ENCODE data around the gene LRWD1. TPM values are rescaled to one million over a fixed set of nuclear protein-coding genes. Genes with fewer than 3 reads are reported as not detected.

Gene LRWD1
- total and polyA plus RNA-seq, 9 of the 15 experiments (the other 6 are each of a cell fraction or from before 2014, with no cell fraction given), result 0.61 to 66.0 (median 33.2) TPM

- TF ChIP-seq MYC (IDR thresholded peaks at IDR 0.05; ENCODE audit: low read depth, low read length) (peak; percentile 97), MYC (CRISPR knock-in tag; IDR thresholded peaks at IDR 0.05; ENCODE audit: borderline replicate concordance, low read depth) (no peak), ZBTB34 (CRISPR knock-in tag; IDR thresholded peaks at IDR 0.05) (no peak), ZBTB8A (IDR thresholded peaks at IDR 0.05; ENCODE audit: partially characterized antibody) (no peak), ATF6 (CRISPR knock-in tag; IDR thresholded peaks at IDR 0.05) (peak; percentile 92), ZBTB1 (CRISPR knock-in tag; IDR thresholded peaks at IDR 0.05; ENCODE audit: borderline replicate concordance, low read depth) (peak; percentile 9; the same call in 1 of the 2 replicates), PREB (CRISPR knock-in tag; IDR thresholded peaks at IDR 0.05) (peak; percentile 95; the same call in 1 of the 2 replicates), LCOR (CRISPR knock-in tag; IDR thresholded peaks at IDR 0.05) (peak; percentile 62), U2AF1 (optimal IDR thresholded peaks at IDR 0.05; ENCODE audit: low read depth, low read length) (peak; percentile 76), ASH1L (IDR thresholded peaks at IDR 0.05; ENCODE audit: borderline replicate concordance, low read depth, partially characterized antibody) (no peak), NCOA6 (IDR thresholded peaks at IDR 0.05) (0 out of 2 replicates have a peak, but pooled peaks have one; percentile 56), RBM15 (IDR thresholded peaks at IDR 0.05; ENCODE audit: insufficient read depth, low read length) (no peak), ZNF23 (CRISPR knock-in tag; IDR thresholded peaks at IDR 0.05) (no peak), HCFC1 (IDR thresholded peaks at IDR 0.05; ENCODE audit: low read depth, low read length) (peak; percentile 99), KAT7 (CRISPR knock-in tag; IDR thresholded peaks at IDR 0.05; ENCODE audit: borderline replicate concordance) (peak; percentile 67; the same call in 1 of the 2 replicates), GTF2F1 (IDR thresholded peaks at IDR 0.05; ENCODE audit: low read depth, low read length) (0 out of 2 replicates have a peak, but pooled peaks have one; percentile 23), TAF7 (tag; IDR thresholded peaks at IDR 0.05) (peak; percentile 59; the same call in 1 of the 2 replicates), SMARCA4 (IDR thresholded peaks at IDR 0.05) (no peak), PHF20 (IDR thresholded peaks at IDR 0.05; ENCODE audit: partially characterized antibody) (peak; percentile 79), NEUROD1 (IDR thresholded peaks at IDR 0.05; ENCODE audit: borderline replicate concordance, low read depth, low read length, partially characterized antibody) (peak; percentile 66), MEF2A (IDR thresholded peaks at IDR 0.05; ENCODE audit: control insufficient read depth, low read depth, low read length) (no peak), CBFA2T2 (conservative IDR thresholded peaks at IDR 0.05) (no peak)
- TF ChIP-seq, protein P1, sequence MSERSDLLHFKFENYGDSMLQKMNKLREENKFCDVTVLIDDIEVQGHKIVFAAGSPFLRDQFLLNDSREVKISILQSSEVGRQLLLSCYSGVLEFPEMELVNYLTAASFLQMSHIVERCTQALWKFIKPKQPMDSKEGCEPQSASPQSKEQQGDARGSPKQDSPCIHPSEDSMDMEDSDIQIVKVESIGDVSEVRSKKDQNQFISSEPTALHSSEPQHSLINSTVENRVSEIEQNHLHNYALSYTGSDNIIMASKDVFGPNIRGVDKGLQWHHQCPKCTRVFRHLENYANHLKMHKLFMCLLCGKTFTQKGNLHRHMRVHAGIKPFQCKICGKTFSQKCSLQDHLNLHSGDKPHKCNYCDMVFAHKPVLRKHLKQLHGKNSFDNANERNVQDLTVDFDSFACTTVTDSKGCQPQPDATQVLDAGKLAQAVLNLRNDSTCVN (CRISPR knock-in tag; IDR thresholded peaks at IDR 0.05), result 0 out of 2 replicates have a peak, but pooled peaks have one; percentile 15
Measured at GRCh38 chr7:102464577-102465280, at the start of gene LRWD1, which contains the start of gene ALKBH4 (continued).

Measured in K562 (cell line).